ENCODE results near the gene KIRREL3.

KIRREL3 gene

DNA sequence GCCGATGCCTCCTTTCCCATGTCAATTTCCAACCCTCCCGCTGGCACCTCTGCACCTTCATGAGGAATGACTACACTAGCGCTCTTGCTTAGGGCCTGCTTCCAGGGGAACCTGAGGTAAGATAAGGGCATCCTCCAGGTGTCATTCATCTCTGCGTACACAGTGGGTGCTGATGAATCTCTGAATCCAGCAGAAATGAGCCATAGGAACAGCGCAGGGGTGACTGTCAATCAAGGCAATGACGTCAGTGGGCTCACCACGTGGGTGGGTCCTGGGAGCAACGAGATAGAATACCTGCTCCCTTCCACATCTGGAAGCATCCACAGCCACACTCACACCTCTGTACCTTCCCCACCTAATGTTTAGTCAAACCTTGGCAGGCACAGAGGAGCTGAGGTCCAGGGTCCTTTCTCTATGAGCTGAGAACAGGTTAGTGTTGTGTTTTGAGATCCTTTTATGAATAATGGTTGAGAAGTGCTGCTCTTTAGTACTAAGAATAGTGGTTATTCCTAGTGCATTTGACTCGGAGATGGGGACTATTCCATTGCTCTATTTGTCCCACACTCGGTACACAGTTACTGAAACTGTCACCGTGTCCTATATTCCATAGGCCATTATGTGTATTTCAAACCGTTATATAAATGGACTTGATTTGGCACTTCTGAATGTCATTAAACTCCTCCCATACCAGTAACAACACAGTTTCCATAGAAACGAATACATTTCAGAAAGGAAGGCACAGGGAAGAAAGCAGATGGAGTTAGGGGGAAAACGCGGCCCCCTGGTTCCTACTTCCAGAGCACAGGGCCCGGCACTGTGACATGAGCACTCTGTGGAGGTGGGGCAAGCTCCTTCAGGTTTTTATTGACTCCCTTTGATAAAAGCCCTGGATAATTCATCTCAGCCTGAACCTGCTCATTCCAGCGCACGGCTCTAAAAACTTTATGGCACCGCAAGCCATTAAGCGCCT is 451.7 kb downstream of the KIRREL3 start:
- no peak for DNase-seq

DNA sequence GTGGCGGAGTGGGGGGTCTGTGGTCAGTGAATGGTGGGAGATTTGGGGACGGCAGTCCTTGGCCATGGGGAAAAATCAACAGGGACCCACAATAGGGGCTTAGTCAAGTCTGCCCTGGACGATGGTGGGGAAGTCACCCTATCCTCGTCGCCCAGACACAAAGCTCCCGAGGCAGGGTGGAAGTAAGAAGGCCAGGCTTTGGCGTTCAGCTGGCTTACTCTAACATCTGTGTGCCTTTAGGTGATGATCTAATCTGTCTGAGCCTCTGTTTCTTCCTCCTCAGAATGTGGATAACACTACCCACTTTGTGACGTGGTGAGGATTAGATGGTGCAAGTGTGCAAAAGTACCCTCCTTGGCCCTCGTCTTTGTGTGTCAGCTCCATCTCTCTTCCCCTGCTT is 452.9 kb downstream of the KIRREL3 start:
- no peak for DNase-seq

DNA sequence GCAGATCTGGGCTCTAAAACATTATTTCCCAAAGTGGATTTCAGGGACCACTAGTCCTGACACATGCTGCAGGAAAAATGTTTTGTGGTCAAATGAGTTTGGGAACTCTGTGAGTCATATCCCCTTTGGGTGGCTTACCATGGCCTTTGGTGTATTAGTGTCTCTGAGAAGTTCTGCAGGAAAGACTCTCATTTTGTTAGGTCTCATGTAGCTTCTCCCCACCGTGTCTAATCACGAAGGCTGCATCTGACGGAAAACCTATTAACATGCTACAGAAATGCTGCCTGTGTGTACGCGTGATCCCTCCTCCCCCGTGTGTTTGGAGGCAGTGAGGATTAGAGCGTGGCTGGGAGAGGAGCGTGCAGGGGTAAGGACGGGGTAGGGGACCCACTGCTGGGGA is 453.4 kb downstream of the KIRREL3 start:
- DNase-seq: no peak

DNA sequence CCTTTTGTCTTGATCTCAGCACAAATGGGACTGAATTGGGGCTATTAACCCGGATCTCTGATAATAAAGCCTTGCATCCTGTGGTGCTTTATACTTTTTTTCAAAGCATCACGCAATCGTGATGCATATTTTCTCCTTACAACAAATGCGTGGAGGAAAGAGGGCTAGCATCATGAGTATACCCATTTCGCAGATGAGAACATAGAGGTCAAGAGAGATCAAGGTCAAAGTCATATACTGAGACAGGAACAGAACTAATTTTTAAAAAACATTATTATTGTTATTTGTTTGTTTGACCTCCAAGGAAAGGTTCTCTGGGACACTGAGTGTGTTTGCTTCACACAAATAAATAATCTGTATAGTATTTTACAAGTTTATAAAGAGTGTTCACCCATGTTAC is 453.9 kb downstream of the KIRREL3 start:
- no peak for DNase-seq

DNA sequence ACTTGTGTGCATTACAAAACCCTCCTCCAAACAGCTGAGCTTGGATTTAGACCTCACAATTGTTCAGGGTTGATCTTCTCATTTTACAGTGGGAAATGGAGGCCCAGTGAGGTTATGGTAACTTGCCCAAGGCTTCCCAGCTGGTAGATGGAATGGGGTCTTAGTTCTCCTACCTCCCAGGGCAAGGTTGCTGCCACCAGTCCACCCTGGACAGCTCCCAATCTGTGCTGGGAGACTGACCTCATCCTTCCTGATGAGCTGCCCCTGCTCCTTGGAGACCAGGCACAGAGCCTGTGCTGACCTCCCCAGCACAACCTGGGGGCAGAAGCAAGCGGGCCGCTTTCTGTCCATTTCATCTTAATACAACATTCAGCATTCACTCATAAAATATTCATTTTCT is 454.4 kb downstream of the KIRREL3 start:
- DNase-seq: no peak

DNA sequence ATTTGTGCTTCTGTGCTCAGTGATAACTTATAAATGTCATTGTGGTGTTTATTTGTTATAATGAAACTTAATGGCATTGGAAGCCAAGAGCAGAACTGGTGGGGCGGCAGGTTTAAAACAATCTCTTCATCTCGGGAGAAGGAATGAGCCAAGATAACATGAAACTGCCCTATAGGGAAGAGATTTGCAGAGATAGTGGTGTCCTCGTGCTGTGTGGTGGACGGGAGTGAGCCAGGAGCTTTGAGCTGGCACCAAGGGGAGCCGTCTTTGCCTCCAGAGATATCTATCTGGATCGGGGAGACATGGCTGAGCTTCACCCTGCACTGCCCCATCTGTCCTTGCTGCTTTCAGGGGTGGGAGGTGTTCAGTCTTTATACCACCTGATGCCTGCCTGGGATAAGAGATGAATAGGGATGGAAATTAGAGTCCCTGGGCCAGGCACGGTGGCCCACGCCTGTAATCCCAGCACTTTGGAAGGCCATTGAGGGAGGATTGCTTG is 455.5 kb downstream of the KIRREL3 start:
- DNase-seq: no peak

DNA sequence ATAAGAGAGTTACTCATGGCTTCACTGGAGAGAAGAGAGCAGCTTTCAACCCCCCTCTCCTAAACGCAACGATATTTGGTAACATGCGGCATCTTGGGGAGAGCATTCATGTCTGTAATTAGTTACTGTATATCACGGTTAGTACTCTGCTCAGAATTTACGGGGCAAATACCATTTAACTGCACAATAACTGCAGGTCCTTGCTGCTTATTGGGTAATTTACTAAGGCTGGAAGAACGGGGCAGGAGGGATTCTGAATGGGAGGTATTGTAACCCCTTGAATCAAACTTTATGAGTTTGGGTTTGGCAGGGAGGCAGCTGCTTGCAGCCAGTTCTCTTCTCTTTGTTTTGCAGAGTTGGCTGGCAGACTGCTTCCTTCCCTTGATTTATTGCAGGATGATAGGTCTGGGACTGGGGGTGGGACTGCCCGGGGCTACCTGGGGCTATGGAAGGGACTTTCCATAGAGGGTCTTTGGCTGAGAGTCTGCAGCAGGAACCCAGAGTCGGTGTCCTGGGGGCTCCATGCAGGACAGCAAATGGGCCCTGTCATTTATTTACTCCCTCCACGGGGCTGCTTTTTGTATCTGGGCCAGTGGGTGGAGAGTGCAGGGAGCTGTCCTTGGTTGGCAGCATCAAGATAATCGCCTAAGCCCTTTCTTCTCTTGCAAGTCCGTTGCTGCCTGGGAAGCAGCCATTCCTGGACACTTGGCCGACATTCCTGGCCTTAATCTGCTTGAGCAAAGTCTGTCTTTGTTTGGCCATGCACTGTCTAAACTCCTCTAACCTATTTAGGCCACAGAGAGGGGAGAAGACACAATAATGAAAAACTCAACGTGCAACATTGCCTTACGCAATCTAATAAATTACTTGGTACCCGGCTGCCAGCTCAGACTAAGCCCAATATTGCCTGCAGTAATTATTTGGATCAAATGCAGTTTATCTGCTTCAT is 456.2 kb downstream of the KIRREL3 start:
- DNase-seq: peak; percentile 74

DNA sequence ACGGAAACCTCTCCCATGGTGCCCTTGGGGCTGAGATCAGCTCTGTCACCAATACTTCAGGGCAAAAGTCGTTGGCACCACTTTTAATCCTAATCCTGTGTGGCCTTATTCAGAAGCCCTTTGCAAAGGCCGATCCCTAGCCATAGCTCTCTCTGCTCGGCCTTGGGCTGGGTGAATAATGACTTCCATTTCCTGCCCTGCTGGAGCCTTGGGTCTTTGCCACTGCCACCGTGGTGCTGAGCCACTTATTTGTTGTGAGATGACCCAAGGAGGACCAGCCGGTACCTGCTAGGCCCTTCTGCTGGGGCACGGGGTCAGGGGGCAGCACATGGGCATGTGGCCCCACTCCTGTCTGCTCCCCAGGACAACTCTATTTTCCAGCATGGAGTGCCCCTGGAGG is 456.9 kb downstream of the KIRREL3 start:
- no peak for DNase-seq

DNA sequence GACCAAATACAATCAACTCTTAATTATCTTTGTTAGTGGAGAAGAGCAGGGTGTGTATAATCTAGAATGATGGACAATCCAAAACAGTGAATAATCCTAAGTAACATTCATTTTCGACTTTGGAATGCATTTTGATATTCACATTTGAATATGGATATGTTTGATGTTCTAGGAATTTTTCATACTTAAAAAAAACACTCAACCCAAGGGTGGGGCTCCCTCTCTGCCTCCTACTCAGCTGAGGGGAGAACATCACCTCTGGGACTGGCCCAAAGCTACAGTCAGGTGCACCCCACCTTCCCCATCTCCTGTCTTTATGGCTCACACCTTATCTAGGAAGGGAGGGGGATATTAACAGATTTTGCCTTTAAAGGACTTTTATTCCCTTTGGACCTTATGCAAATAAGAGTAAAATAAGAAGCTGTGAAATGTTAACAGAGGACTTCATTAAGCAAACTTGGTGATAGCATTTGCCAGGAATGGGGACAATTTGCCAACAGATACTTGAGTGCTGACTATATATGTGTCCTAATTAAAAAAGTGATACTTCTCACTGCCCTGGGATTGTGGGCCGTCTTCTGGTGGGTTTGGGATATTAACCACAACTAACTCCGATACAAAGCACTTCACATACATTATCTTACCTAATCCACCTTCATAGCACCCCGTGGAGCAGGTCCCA is 458.1 kb downstream of the KIRREL3 start:
- DNase-seq: no peak

DNA sequence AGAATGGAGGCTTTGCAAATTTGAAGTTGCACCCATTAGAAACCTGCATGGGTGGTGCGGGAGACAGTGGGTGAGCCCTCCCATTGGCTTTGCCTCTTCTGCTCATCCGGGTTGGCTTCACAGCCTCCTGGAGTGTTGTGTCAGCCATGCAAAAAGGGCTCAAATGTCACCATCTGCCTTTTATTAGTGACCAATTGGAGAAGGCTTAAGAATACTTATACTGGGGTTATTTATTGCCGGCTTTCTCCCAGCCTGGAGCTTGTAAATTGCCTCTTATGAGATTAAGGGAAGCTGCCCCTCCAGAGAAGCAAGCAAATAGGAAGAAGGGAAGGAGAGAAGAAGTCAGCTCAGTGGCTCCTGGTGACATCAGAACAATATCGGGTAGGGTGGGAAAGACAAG is 462.5 kb downstream of the KIRREL3 start:
- no peak for DNase-seq

DNA sequence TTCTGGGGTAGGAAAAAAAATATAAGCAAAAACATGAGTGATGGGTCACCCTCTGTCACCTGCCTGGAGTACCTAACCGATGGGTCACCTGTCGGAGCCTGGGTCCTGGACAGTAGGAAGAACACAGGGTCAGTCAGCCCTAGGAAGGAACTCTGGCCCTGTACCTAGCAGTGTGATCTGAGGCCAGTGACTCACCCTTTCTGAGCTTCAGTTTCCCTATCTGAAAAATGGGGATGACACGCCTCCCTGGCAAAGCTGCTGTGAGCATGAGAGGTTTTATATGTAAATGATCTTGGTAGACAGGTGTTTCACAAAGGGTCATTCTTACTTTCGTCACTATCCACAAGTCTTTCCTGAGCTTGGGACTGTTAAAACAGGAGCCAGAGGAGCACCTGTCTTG is 463.1 kb downstream of the KIRREL3 start:
- no peak for DNase-seq

DNA sequence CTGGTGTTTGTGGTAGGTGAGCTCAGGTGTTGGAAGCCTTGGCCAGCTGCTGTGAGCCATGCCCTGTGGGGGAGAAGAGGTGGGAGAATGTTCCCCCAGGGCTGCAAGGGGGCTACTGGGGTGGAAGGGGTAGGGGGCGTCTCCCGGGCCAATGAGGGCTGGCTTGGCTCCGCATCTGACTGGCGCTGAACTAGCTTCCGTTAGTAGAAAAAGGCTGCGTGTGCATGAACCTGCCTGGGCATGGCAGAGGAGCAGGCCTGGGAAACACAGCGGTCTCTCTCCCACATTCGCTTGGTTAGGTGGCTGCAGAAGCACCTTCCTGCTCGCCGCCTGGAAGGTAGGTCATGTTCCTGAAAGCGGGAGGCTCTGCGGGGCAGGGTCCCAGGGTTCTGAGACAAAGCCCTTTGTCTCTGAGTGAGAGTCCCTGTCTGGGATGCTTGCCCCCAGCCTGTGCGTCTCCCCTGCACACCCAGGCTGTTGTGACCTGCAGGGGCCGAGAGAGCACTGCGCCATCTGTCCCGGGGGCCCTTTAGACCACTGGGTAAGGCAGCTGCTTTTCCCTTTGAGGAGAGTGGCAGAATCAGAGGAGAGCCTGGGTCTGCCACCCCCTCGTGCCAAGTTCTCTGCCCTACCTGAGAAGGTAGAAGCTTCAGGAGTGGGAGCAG is 466.3 kb downstream of the KIRREL3 start:
- no peak for DNase-seq

DNA sequence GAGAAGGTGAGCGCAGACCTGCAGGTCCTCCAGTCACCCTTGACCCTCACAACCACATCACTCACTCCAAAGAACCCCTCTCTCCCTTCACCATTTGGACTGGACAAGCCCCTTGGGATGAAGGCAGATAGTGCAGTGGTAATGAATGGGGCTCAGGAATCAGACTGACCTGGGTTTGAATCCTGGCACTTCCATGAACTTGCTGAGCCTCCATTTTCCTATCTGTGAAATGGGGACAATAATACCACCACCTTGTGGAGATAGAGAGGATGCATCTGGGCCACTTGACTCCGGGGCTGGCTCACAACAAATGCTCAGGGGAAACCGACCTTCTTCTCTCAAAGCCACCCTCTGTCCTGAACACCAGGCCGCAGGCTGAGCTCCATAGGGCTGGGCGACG is 467.0 kb downstream of the KIRREL3 start:
- DNase-seq: no peak

DNA sequence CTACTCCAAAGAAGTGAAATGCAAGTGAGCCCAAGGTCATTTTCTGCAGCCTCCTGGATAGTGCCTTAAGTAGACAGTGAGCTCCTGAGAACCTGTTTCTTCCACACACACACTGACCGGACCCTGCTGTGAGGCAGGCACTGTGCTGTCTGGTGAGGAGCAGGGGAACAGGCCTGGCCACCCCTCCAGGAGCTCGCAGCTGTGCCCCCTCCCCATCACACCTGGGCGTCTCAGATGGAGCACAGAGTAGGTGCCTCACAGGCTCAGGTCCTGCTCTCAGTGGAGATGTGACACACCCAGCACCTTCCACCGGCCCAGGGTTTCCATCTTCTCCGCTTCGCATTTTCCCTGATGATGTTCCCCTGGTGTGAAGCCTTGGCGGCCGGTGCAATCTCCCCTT is 470.2 kb downstream of the KIRREL3 start:
- DNase-seq: no peak

DNA sequence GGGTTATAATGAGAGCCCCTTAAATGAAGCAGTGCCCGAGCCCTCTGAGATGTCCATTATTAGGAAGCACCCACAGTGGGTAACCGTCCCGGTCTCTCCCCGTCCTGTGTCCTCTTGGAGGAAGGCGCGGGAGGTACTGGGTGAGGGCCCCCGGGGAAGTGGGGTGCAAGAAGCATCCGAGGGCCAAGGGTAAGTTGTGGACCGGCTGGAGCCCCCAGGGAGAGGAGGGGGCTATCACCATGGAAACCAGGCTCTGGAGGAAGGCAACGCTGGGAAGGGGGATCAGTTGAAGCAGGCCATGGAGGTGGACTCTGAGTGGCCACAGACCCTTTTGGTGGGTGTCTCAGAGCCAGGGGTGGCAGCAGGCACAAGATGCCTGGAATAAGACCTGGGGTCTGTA is 471.5 kb downstream of the KIRREL3 start:
- DNase-seq: no peak

DNA sequence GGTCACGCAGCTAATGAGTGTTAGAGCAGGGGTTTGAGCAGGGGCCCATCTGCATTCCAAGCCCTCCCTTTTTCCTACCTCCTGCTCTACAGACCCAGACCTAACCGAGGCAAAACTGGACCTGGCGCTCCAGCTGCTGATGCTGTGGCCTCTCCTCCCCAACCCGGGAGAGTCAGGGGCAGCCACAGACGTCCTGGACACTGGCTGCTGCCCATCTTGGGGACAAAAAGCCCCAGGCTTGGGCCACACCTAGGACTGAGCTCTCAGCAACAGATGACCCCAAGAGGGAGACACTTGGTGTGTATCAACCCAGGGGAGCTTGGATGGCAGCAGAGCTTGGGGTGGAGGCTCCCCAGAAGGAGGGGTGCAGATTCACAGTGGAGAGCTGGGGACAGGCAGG is 472.5 kb downstream of the KIRREL3 start:
- DNase-seq: no peak

DNA sequence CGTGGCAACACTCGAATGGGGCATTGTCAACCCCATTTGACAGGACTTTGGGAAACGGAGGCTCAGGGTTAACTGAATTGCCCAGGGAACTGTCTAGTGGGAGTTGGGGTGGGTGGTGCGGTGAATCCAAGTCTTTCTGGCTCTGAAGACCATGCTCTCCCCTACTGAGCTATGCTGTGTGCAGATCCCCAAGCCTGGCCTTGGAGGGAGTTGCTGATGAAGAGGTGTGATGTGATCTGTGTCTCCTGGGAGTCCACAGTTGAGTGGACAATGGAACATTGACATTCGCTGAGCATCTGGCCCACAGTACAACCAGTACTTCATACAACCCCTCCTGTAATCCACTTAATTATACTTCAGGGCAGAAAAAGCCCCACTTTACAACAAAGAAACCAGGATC is 472.9 kb downstream of the KIRREL3 start:
- no peak for DNase-seq

DNA sequence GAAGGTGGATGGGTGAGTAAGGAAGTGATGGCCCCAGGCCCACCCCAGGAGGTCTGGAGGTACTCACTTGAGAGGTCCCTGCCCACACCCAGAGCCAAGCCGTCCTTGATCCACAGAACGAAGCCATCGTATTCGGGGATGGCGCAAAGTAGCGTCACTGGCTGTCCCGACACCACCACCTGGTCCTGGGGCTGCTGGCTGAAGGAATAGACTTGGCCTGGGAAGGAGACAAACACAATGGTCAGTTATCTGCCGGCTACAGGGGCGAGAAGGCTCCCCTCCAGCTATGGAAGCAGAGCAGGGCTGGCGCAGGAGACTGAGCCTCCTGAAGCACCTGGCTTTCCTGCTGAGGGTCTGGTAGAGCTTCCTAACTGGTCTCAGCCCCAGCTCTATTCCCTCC is 474.1 kb downstream of the KIRREL3 start:
- DNase-seq: no peak

DNA sequence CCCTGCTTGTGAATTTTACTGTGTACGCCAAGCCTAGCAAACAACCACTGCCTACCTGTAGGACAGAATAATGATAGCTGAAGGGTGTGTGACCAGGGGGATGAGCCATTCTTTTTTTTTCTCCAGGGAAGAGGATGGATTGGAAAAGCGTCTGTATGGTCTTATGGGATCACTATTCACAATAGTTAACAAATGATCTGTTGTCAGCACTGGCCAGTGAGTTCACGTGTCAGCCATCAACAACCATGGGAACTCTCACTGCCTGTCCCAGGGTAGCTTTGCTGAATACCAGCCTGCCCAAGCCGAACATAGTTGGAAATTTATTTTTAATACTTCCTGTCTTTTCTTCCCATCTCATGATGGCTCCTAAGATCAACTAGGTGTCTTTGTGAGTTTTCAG is 474.9 kb downstream of the KIRREL3 start:
- no peak for DNase-seq

DNA sequence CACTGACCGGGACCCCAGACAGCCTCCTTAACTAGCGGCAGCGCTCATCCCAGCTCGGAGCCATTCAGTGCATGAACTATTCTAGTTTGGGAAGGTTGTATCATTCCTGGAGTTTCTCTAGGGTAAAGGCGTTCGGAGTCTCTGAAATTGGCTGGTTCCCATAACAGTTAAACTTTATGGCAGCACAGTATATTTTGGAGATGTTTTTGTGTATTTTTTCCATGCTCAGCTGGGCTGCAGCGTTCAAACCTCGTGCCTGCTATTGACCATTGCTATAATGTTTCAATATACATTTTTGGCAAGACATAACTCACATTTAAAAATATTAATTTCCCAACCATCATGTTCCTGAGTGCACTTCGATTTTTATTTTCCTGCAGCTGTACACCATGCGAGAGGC is 475.4 kb downstream of the KIRREL3 start:
- DNase-seq: no peak

DNA sequence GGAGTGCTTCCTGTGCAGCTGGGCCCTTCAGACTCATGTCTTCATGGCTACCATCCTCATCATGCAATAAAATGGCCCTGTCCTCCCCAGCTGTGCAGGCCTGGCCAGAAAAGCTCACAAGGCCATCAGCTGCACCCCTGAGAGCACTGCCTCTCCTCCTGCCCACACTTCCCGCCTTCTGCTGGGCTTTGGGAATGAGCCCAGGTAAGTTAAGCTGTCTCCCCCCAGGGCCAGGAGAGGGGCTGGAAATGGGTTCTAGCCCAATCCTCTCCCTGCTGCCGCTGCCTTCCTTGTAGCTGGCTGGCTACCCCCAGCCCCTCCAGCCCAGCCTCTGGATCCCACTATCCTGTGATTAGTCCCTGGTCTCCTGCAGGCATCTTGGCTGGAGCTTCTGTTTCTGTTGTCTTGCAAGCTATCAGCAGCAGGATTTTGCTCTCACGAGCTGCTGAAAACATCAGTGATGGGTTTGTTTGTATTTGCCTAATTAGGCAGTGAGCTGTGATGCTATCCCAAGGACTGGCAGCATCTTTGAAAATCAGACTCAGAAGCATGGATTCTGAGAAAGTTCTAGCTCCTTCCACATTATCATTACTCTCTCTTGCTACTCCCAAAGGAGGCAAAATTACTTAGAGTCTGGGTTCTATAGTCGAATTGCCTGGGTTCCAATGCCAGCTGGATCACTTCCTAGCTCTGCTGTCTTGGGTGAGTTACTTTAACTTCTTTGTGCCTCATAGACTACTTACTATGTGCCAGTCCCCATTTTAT is 476.9 kb downstream of the KIRREL3 start:
- no peak for DNase-seq

DNA sequence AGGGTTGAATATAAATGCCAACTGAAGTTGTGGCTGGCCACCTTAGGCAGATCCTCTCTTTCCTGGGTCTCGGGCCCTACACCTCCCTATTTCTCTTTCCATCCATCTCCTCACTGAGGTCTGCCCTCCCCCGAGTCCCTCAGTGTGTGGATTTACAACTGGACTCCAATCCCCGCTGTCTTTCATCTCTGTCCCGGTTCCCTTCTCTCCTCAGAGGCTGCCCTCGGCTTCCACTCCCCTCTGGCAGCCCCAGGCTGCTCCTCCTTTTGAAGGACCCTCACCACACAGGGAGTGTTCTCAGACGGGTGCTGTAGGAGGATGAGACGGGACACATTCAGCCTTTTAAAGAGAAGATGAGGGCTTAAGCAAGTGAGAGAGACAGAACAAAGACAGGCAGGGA is 478.0 kb downstream of the KIRREL3 start:
- DNase-seq: no peak

Data from NCI-H1092 (cell line).